ENCODE results near the gene NECTIN4. TPM values are rescaled to one million over a fixed set of nuclear protein-coding genes. Genes with fewer than 3 reads are reported as not detected.

The NECTIN4 gene
- total and polyA plus RNA-seq, 10 of the 15 experiments (the other 5 are each of a cell fraction or from before 2014, with no cell fraction given) = 2.8 to 8.7 (median 3.7) TPM

GRCh38 chr1:161044908-161045735, 44.2 kb downstream of the NECTIN4 start:
- CTCF ChIA-PET = interaction anchor here (0.6 to 11.1 kb wide), 23 partner anchors 12 to 1760 kb away, joined by 3 to 181 read pairs (median 4); partner anchors contain the start of genes ARHGAP30, ITLN1, KLHDC9 and PPOX
- RAD21 ChIA-PET (ENCODE audit: unreplicated experiment) = interaction anchor here (0.7 to 4.8 kb wide), 17 partner anchors 19 to 278 kb away, joined by 3 to 107 read pairs (median 6); partner anchors contain the start of genes ARHGAP30, DEDD, F11R and ITLN2
- TSS peak; percentile 49 for BruUV-seq (replicated peaks)
- TF ChIP-seq SMAD1 (IDR thresholded peaks at IDR 0.05; ENCODE audit: low read depth, partially characterized antibody) (peak; percentile 30), GABPA (IDR thresholded peaks at IDR 0.05; ENCODE audit: low read depth) (peak; percentile 36; the same call in 1 of the 2 replicates), DPF2 (IDR thresholded peaks at IDR 0.05) (peak; percentile 87), MTA3 (IDR thresholded peaks at IDR 0.05; ENCODE audit: borderline replicate concordance, low read length) (peak; percentile 67; the same call in 1 of the 2 replicates), CHD2 (IDR thresholded peaks at IDR 0.05; ENCODE audit: borderline replicate concordance, low read depth, low read length) (peak; percentile 43; the same call in 1 of the 2 replicates), USF1 (IDR thresholded peaks at IDR 0.05; ENCODE audit: borderline replicate concordance, extremely low read length, insufficient read depth, low read depth, low read length) (no peak), BRCA1 (IDR thresholded peaks at IDR 0.05; ENCODE audit: low read depth, low read length) (no peak), CEBPB (IDR thresholded peaks at IDR 0.05; ENCODE audit: borderline replicate concordance in 1 of 2, low read depth in 2 of 2, low read length in 2 of 2) (no peak), MEF2B (IDR thresholded peaks at IDR 0.05; ENCODE audit: partially characterized antibody, poor library complexity, severe bottlenecking) (peak; percentile 28), ATF3 (IDR thresholded peaks at IDR 0.05; ENCODE audit: borderline replicate concordance, extremely low read depth, low read depth, low read length) (no peak), MAX (IDR thresholded peaks at IDR 0.05; ENCODE audit: low read depth, low read length) (0 out of 2 replicates have a peak, but pooled peaks have one; percentile 22), BCL11A (IDR thresholded peaks at IDR 0.05; ENCODE audit: low read depth, low read length) (peak; percentile 54; the same call in 1 of the 2 replicates), CEBPZ (IDR thresholded peaks at IDR 0.05; ENCODE audit: low read depth, low read length) (no peak)
- TF ChIP-seq, protein P1, sequence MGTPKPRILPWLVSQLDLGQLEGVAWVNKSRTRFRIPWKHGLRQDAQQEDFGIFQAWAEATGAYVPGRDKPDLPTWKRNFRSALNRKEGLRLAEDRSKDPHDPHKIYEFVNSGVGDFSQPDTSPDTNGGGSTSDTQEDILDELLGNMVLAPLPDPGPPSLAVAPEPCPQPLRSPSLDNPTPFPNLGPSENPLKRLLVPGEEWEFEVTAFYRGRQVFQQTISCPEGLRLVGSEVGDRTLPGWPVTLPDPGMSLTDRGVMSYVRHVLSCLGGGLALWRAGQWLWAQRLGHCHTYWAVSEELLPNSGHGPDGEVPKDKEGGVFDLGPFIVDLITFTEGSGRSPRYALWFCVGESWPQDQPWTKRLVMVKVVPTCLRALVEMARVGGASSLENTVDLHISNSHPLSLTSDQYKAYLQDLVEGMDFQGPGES (IDR thresholded peaks at IDR 0.05) = no peak

More at GRCh38 chr1:161044908-161045735, 44.2 kb downstream of the NECTIN4 start:
- Histone ChIP-seq H3K27me3 (replicated peaks in 1 of 2; ENCODE audit: control insufficient read depth in 2 of 2, insufficient read depth in 2 of 2, low read length in 1 of 2) (no peaks in the 10 kb centered on the region), H3K4me2 (ENCODE audit: control insufficient read depth, insufficient read depth) (peak overlapping the region; percentile 89), H4K20me1 (ENCODE audit: control insufficient read depth, insufficient read depth) (no peaks in the 10 kb centered on the region), H3K4me3 (peak overlapping the region; percentile 90), H3K36me3 (ENCODE audit: control insufficient read depth in 2 of 2, insufficient read depth in 2 of 2, low read length in 1 of 2) (peaks cover 21 to 28% of the 10 kb centered on the region in 2 experiments), H2AFZ (ENCODE audit: control insufficient read depth, low read depth, low read length) (peak overlapping the region; percentile 18), H3K27ac (ENCODE audit: control insufficient read depth, insufficient read depth) (peak overlapping the region; percentile 100), H3K9ac (ENCODE audit: control insufficient read depth, insufficient read depth, low read length) (peak overlapping the region; percentile 95), H3K4me1 (ENCODE audit: control insufficient read depth, insufficient read depth, low read length) (peaks cover 15% of the 10 kb centered on the region), H3K79me2 (ENCODE audit: control insufficient read depth, insufficient read depth, low read length) (peaks cover 22% of the 10 kb centered on the region), H3K9me3 (replicated peaks; ENCODE audit: control insufficient read depth, insufficient read depth, low read length) (no peaks in the 10 kb centered on the region)
- intact Hi-C loops (cut with micrococcal nuclease; ENCODE audit: unreplicated experiment) (loop anchor here (5.0 kb wide), 2 partner anchors 53 to 72 kb away; partner anchors contain the start of genes NIT1 and PFDN2), in situ Hi-C loops (cut with MboI) (no loop called here)
- ChIA-PET SMC1A (ENCODE audit: uncharacterized antibody, unreplicated experiment) (interaction anchor here (0.6 to 7.5 kb wide), 18 partner anchors 12 to 304 kb away, joined by 3 to 134 read pairs (median 5); partner anchors contain the start of genes ARHGAP30, DEDD, F11R and KLHDC9), POLR2A (interaction anchor here (0.7 to 5.2 kb wide), 14 partner anchors 12 to 333 kb away, joined by 3 to 139 read pairs (median 4); partner anchors contain the start of genes ARHGAP30, DEDD, F11R and KLHDC9)
- 1% methylated on average over 48 of the region's 48 CpGs for WGBS (ENCODE audit: insufficient coverage, insufficient replicate concordance, low lambda C conversion rate, missing lambda C conversion rate)
- DNase-seq (ENCODE audit: low read depth, low spot score) (peak; percentile 73), ATAC-seq (peak; percentile 78), FAIRE-seq (peak; percentile 93)

Measured in GM12878 (cell line).